Measurements from ENCODE around the gene AKR7A3. TPM values are rescaled to one million over a fixed set of nuclear protein-coding genes. Genes with fewer than 3 reads are reported as not detected.

The AKR7A3 gene
- total and polyA plus RNA-seq, 10 of the 15 experiments (the other 5 are each of a cell fraction or from before 2014, with no cell fraction given): 0.10 to 1.1 (median 0.25) TPM; not detected in 2

GRCh38 chr1:19315378-19316198, 27.0 kb upstream of the AKR7A3 start (continued):
- TF ChIP-seq IRF3 (IDR thresholded peaks at IDR 0.05) (no peak), EGR1 (IDR thresholded peaks at IDR 0.05; ENCODE audit: borderline replicate concordance in 1 of 2, low read depth in 2 of 2, low read length in 2 of 2) (peak in 1 of 2 experiments; percentile 42; a peak in 1 of 3 replicates), TCF3 (IDR thresholded peaks at IDR 0.05; ENCODE audit: borderline replicate concordance, insufficient read depth, low read depth, low read length) (peak; percentile 93), ZNF24 (IDR thresholded peaks at IDR 0.05) (no peak), CTCF (IDR thresholded peaks at IDR 0.05 in 2 of 3, conservative IDR thresholded peaks at IDR 0.05 in 1 of 3; ENCODE audit: control insufficient read depth in 2 of 3, extremely low read depth in 1 of 3, insufficient read depth in 1 of 3, low read depth in 3 of 3, low read length in 3 of 3) (no peak), CREM (IDR thresholded peaks at IDR 0.05; ENCODE audit: low read depth) (peak; percentile 63; the same call in 1 of the 2 replicates), ZZZ3 (IDR thresholded peaks at IDR 0.05; ENCODE audit: control insufficient read depth, insufficient read length, low read depth) (peak; percentile 73), MEF2A (IDR thresholded peaks at IDR 0.05; ENCODE audit: insufficient read depth, low read depth, low read length) (0 out of 2 replicates have a peak, but pooled peaks have one; percentile 59), NKRF (conservative IDR thresholded peaks at IDR 0.05) (0 out of 2 replicates have a peak, but pooled peaks have one; percentile 21), NFIC (IDR thresholded peaks at IDR 0.05; ENCODE audit: low read depth, low read length) (peak; percentile 79), IKZF2 (IDR thresholded peaks at IDR 0.05) (peak; percentile 92 to 93), ZNF217 (IDR thresholded peaks at IDR 0.05) (no peak), ETV6 (conservative IDR thresholded peaks at IDR 0.05 in 1 of 2, IDR thresholded peaks at IDR 0.05 in 1 of 2; ENCODE audit: borderline replicate concordance in 1 of 2, low read depth in 1 of 2) (peak in 1 of 2 experiments; percentile 87; a peak in 2 of 4 replicates), SRF (IDR thresholded peaks at IDR 0.05; ENCODE audit: low read depth in 2 of 2, low read length in 2 of 2) (peak in 1 of 2 experiments; percentile 63; a peak in 2 of 4 replicates), YY1 (IDR thresholded peaks at IDR 0.05; ENCODE audit: low read depth, low read length) (0 out of 2 replicates have a peak, but pooled peaks have one; percentile 37), MTA2 (IDR thresholded peaks at IDR 0.05; ENCODE audit: low read depth) (peak; percentile 64; the same call in 1 of the 2 replicates), HDGF (IDR thresholded peaks at IDR 0.05) (no peak), NR2C2 (IDR thresholded peaks at IDR 0.05; ENCODE audit: borderline replicate concordance, control insufficient read depth, insufficient read length, low read depth) (no peak), NBN (IDR thresholded peaks at IDR 0.05) (peak; percentile 66), POU2F2 (IDR thresholded peaks at IDR 0.05; ENCODE audit: borderline replicate concordance, low read depth, low read length) (peak; percentile 40; the same call in 1 of the 3 replicates), SMARCA5 (IDR thresholded peaks at IDR 0.05) (0 out of 2 replicates have a peak, but pooled peaks have one; percentile 30), CBFB (IDR thresholded peaks at IDR 0.05; ENCODE audit: low read depth) (peak; percentile 77; the same call in 1 of the 2 replicates), E2F4 (IDR thresholded peaks at IDR 0.05; ENCODE audit: low read depth, low read length) (no peak), RCOR1 (conservative IDR thresholded peaks at IDR 0.05; ENCODE audit: low read depth, low read length) (0 out of 2 replicates have a peak, but pooled peaks have one; percentile 65)

All from GM12878 (cell line).